Fibroblast of lung (primary cell): ENCODE results near the gene NFATC2IP. TPM values are rescaled to one million over a fixed set of nuclear protein-coding genes. Genes with fewer than 3 reads are reported as not detected.

Source experiments
- DNase-seq, 2 donors: peaks; one replicate each; pipeline versions ENCODE4 v3.0.0 to v3.0.0-alpha.2; 2010; ENCODE audit warnings: low read depth in 2 of 2
- H2AFZ ChIP-seq: 2 replicates; pipeline ENCODE4 v1.5.1; 2012; ENCODE audit warnings: low read length, control low read depth, inconsistent platforms
- H3K27ac ChIP-seq: 2 replicates; pipeline ENCODE4 v1.5.1; 2011; ENCODE audit warnings: low read length, control low read depth; ENCODE audit not compliant: insufficient read depth
- H3K27me3 ChIP-seq: 2 replicates; pipeline ENCODE4 v1.5.1; 2011; ENCODE audit warnings: mild to moderate bottlenecking, low read length; ENCODE audit not compliant: control insufficient read depth, insufficient read depth
- H3K36me3 ChIP-seq: 2 replicates; pipeline ENCODE4 v1.5.1; 2011; ENCODE audit warnings: low read length; ENCODE audit not compliant: control insufficient read depth, insufficient read depth
- H3K4me1 ChIP-seq: 2 replicates; pipeline ENCODE4 v1.5.1; 2011; ENCODE audit warnings: low read length; ENCODE audit not compliant: control insufficient read depth, insufficient read depth; ENCODE audit errors: extremely low read depth
- H3K4me2 ChIP-seq: 2 replicates; pipeline ENCODE4 v1.5.1; 2011; ENCODE audit warnings: low read length, control low read depth; ENCODE audit not compliant: insufficient read depth; ENCODE audit errors: extremely low read depth
- H3K4me3 ChIP-seq, 4 experiments: fragments of 200-600 bp in 1 of 4; sonication (generic) in 1 of 4; replicated peaks in 1 of 4; 2 replicates each; pipeline ENCODE4 v1.5.1; 2011 to 2016; ENCODE audit warnings: low read length in 4 of 4, low read depth in 3 of 4, mild to moderate bottlenecking in 3 of 4, control low read depth in 2 of 4, inconsistent platforms in 1 of 4, mixed read lengths in 1 of 4; ENCODE audit not compliant: insufficient read depth in 1 of 4; ENCODE audit errors: control extremely low read depth in 1 of 4
- H3K79me2 ChIP-seq: 2 replicates; pipeline ENCODE4 v1.5.1; 2012; ENCODE audit warnings: mild to moderate bottlenecking, low read length, inconsistent platforms; ENCODE audit not compliant: control insufficient read depth, insufficient read depth
- H3K9ac ChIP-seq: 2 replicates; pipeline ENCODE4 v1.5.1; 2011; ENCODE audit warnings: mild to moderate bottlenecking, low read length, control low read depth; ENCODE audit not compliant: insufficient read depth
- H3K9me3 ChIP-seq: 2 replicates; pipeline ENCODE4 v1.5.1; 2012; ENCODE audit warnings: low read depth, low read length; ENCODE audit not compliant: control insufficient read depth, insufficient read depth
- H4K20me1 ChIP-seq: 2 replicates; pipeline ENCODE4 v1.5.1; 2011; ENCODE audit warnings: low read length; ENCODE audit not compliant: control insufficient read depth, insufficient read depth; ENCODE audit errors: extremely low read depth
- CTCF ChIP-seq, 2 donors: IDR thresholded peaks in 1 of 2; conservative IDR thresholded peaks in 1 of 2; 1 replicate in 1 of 2; 2 replicates in 1 of 2; pipeline ENCODE4 v1.5.1; 2011 to 2012; ENCODE audit warnings: low read length in 2 of 2, control low read depth in 1 of 2, inconsistent platforms in 1 of 2, low read depth in 1 of 2, mild to moderate bottlenecking in 1 of 2
- EZH2 ChIP-seq: IDR thresholded peaks from 2 replicates; pipeline ENCODE4 v1.5.1; 2012; ENCODE audit warnings: low read length, control low read depth, mild to moderate bottlenecking; ENCODE audit errors: missing control alignments
- polyA plus RNA-seq, 2 donors: library from polyadenylated mRNA; depleted of rRNA in 1 of 2; stranded (reverse) in 1 of 2; unstranded in 1 of 2; fragments of >200 nt; gene quantifications; 2 replicates each; pipeline ENCODE4 v1.2.1, GENCODE V29; 2011 to 2012; ENCODE audit warnings: missing spikeins in 1 of 2
- total RNA-seq: library from RNA; depleted of rRNA; stranded (reverse); fragments of >200 nt; gene quantifications from 2 replicates; pipeline ENCODE4 v1.2.1, GENCODE V29; 2014

Gene NFATC2IP
- total and polyA plus RNA-seq, 2 donors (not counting 1 experiment from before 2014, with no cell fraction given), result 16.0 to 25.6 TPM

GRCh38 chr16:28987170-28987853 is 36.6 kb downstream of the NFATC2IP start:
- no peaks in the 10 kb centered on the region for H3K79me2 ChIP-seq
- no peaks in the 10 kb centered on the region for H3K9me3 ChIP-seq
- no peaks in the 10 kb centered on the region for H3K4me1 ChIP-seq
- H3K36me3 ChIP-seq, result peaks cover 11% of the 10 kb centered on the region
- no peak overlapping the region for H3K4me2 ChIP-seq
- no peak overlapping the region for H3K27ac ChIP-seq
- TF ChIP-seq CTCF (conservative IDR thresholded peaks at IDR 0.05 in 1 of 2, IDR thresholded peaks at IDR 0.05 in 1 of 2; ENCODE audit: low read depth in 1 of 2, low read length in 2 of 2) (no peak), EZH2 (no peak)
- DNase-seq, result no peak
- no peak overlapping the region for H3K4me3 ChIP-seq
- no peaks in the 10 kb centered on the region for H3K27me3 ChIP-seq
- H4K20me1 ChIP-seq, result no peaks in the 10 kb centered on the region
- no peak overlapping the region for H3K9ac ChIP-seq
- H2AFZ ChIP-seq, result no peak overlapping the region

DNA sequence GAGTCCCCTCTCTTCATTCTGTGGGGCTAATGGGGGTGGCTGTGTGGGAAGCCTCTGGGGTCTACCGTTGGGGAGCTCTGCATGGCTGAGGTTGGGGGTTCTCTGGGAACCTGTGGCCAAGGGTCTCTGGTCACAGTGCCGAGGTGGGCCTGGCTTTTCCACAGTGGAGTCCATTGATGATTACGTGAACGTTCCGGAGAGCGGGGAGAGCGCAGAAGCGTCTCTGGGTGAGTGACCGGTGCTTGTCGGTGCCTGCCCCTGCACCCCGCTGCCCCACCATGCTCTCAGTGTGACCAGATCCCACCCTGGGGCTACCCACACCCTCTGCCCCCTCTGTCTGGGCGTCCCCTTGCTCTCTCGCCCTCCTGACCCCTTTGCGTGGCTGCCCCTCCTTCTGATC is 38.6 kb downstream of the NFATC2IP start:
- Histone ChIP-seq H3K79me2 (no peaks in the 10 kb centered on the region), H4K20me1 (no peaks in the 10 kb centered on the region), H3K27ac (no peak overlapping the region), H3K4me3 (no peak overlapping the region), H3K4me1 (no peaks in the 10 kb centered on the region), H3K9ac (no peak overlapping the region), H2AFZ (no peak overlapping the region), H3K36me3 (peaks cover 7% of the 10 kb centered on the region), H3K4me2 (no peak overlapping the region), H3K27me3 (no peaks in the 10 kb centered on the region), H3K9me3 (no peaks in the 10 kb centered on the region)
- no peak for TF ChIP-seq CTCF (conservative IDR thresholded peaks at IDR 0.05 in 1 of 2, IDR thresholded peaks at IDR 0.05 in 1 of 2; ENCODE audit: low read depth in 1 of 2, low read length in 2 of 2)
- TF ChIP-seq EZH2, result no peak
- no peak for DNase-seq

- Histone ChIP-seq H3K9ac (no peak overlapping the region), H3K36me3 (peaks cover 7% of the 10 kb centered on the region), H3K27me3 (no peaks in the 10 kb centered on the region), H3K4me1 (no peaks in the 10 kb centered on the region), H4K20me1 (no peaks in the 10 kb centered on the region), H3K79me2 (no peaks in the 10 kb centered on the region), H3K4me2 (no peak overlapping the region), H3K27ac (no peak overlapping the region), H3K4me3 (no peak overlapping the region), H3K9me3 (no peaks in the 10 kb centered on the region), H2AFZ (no peak overlapping the region)
- DNase-seq, result no peak
- TF ChIP-seq CTCF (conservative IDR thresholded peaks at IDR 0.05 in 1 of 2, IDR thresholded peaks at IDR 0.05 in 1 of 2; ENCODE audit: low read depth in 1 of 2, low read length in 2 of 2), result no peak
- no peak for TF ChIP-seq EZH2
Measured at GRCh38 chr16:28990375-28991040, 39.8 kb downstream of the NFATC2IP start.
